ENCODE data around the gene SCYGR2.

SCYGR2 gene

DNA sequence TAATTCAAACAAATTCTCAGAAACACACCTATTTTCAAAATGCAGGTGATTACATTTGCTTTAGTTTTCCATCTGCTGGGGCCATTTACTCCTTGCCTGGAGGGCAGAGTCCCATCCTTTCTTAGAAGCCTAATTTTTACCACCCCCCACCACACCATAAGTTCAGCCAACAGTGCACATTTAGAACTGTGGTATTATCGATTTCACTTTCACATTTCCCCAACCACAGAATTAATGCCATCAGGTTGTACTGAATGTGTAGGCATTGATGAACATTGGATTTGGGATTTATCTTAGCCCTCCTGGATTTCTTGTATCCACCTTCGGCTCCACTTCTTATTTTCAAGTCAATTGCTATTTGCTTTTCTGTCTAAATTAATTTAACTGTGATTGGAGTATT, 11.4 kb downstream of the SCYGR2 start:
- Histone ChIP-seq H3K4me3 (no peak overlapping the region), H3K27ac (no peak overlapping the region)
- no peak for DNase-seq (ENCODE audit: low spot score)
- TF ChIP-seq, protein P1, sequence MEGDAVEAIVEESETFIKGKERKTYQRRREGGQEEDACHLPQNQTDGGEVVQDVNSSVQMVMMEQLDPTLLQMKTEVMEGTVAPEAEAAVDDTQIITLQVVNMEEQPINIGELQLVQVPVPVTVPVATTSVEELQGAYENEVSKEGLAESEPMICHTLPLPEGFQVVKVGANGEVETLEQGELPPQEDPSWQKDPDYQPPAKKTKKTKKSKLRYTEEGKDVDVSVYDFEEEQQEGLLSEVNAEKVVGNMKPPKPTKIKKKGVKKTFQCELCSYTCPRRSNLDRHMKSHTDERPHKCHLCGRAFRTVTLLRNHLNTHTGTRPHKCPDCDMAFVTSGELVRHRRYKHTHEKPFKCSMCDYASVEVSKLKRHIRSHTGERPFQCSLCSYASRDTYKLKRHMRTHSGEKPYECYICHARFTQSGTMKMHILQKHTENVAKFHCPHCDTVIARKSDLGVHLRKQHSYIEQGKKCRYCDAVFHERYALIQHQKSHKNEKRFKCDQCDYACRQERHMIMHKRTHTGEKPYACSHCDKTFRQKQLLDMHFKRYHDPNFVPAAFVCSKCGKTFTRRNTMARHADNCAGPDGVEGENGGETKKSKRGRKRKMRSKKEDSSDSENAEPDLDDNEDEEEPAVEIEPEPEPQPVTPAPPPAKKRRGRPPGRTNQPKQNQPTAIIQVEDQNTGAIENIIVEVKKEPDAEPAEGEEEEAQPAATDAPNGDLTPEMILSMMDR (IDR thresholded peaks at IDR 0.05) = no peak

DNA sequence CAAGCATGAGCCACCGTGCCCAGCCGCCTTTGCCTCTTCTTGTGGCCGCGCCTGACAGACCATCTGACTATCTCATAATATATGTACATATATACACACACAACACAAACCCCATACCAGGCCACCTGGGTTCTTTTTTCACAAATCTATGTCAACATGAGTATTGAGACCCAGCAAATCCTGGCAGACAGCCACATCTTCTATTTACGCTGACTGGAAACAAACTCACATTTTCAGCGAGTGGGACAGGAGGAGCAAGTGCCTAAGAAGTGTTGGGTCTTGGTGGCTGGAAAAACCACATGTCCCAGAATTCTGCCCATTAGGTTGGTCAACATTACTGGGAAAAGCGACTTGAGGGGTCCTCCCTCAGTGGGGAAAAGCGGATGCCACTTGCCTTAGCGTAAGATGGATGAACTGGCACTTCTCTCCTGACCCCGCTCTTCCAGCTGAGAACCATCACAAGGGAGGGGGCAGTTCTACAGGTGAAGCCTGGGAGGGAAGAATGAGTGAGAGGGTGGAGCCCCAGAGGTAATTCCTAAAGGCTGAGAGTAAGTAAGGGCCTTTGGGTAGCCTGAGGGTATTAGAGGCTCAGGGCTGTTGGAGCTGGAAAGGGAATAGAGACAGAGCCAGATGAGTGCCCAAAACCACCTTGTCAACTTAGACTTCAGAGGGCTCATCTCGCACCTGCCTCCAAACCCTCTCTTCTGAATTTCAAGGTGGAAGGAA, 14.0 kb downstream of the SCYGR2 start:
- Histone ChIP-seq H3K27ac (no peak overlapping the region), H3K4me3 (no peak overlapping the region)
- TF ChIP-seq, protein P1 (IDR thresholded peaks at IDR 0.05) = no peak
- DNase-seq (ENCODE audit: low spot score) = no peak

DNA sequence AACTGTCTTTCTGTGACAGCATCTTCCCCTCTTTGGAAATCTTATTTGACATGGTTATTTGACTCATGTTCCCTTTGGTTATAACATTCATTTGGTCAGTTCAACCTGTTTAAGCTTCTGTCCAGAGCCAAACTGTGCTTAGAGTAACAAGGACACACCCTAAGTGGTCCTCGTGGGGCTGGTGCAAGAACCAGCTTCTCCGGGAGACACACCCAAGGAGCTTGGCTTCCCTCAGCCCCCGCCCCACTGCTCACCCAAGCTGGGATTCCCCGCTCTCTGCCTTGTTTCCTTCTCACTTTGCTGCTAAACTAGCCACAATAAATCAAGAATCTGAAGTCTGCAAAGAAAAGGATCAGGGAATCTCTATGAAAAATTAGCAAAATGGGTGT, 14.6 kb downstream of the SCYGR2 start:
- H3K4me3 ChIP-seq = no peak overlapping the region
- H3K27ac ChIP-seq = no peak overlapping the region
- no peak for DNase-seq (ENCODE audit: low spot score)
- TF ChIP-seq, protein P1 (IDR thresholded peaks at IDR 0.05) = no peak

DNA sequence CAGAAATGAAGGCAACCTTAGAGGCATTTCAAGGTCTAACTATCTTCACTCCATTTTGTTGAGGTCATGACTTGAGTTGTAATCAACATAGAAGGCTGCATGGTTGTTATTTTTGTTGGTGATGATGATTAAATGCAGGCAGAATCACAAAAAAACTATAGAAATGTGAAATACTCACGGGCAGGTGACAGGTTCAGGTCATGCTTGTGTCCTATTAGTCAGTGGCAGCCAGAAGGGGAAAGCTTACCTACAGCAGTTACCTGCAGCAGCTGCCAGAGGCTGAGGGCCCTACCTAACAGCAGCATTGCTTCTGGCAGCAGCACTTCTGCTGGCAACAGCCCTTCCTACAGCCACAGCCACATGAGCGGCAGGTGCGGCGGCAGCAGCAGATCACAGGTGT, 15.6 kb downstream of the SCYGR2 start:
- no peak for DNase-seq (ENCODE audit: low spot score)
- H3K4me3 ChIP-seq = no peak overlapping the region
- TF ChIP-seq, protein P1 (IDR thresholded peaks at IDR 0.05) = no peak
- H3K27ac ChIP-seq = no peak overlapping the region

DNA sequence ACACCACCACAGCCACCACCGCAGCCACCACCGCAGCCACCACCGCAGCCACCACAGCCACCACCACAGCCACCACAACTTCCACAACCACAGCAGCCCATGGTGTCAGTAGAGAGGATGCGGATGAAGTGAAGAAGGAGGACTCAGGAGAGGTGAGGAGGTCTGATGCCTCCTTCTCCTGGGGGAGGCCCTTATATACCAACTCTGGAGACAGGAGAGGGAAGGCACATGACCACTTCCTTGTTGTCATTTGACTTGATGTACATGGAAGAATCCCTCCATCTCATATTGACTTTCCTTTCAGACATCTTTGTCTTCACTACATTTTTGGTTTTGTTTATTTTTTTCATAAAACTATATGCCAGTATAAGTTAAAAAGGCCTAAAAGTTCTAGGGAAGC, 16.0 kb downstream of the SCYGR2 start, which contains the start of gene SCYGR3:
Gene SCYGR3 (minus strand): TSS at position 101 of the 400 bp plus-strand sequence. CDS start 0 bp downstream, at position 101.
- DNase-seq (ENCODE audit: low spot score) = no peak
- TF ChIP-seq, protein P1 (IDR thresholded peaks at IDR 0.05) = no peak
- no peak within 1 kb of the TSS for H3K4me3 ChIP-seq

DNA sequence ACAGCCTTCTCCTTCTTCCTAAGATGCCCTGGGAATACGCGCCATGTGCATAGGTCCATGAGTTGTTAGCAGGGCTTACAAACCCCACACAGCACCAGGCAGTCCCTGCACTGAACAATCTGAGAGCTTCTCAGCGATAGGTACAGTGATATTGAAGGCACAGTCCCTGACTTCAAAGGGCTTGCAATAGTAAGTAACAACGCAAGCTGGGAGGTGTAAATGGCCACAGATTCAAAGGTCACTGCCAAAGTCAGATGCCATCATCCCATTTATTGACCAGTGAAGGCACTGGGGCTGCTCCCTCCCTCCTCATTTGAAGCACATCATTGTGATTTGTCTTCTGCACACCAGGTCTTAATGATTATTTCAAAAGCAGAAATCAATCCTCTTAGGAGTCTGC, 16.5 kb downstream of the SCYGR2 start:
- no peak overlapping the region for H3K27ac ChIP-seq
- no peak overlapping the region for H3K4me3 ChIP-seq
- TF ChIP-seq, protein P1 (IDR thresholded peaks at IDR 0.05) = no peak
- no peak for DNase-seq (ENCODE audit: low spot score)

More for the DNA sequence above, 16.0 kb downstream of the SCYGR2 start, which contains the start of gene SCYGR3:
- H3K27ac ChIP-seq = no peak within 1 kb of the TSS

DNA sequence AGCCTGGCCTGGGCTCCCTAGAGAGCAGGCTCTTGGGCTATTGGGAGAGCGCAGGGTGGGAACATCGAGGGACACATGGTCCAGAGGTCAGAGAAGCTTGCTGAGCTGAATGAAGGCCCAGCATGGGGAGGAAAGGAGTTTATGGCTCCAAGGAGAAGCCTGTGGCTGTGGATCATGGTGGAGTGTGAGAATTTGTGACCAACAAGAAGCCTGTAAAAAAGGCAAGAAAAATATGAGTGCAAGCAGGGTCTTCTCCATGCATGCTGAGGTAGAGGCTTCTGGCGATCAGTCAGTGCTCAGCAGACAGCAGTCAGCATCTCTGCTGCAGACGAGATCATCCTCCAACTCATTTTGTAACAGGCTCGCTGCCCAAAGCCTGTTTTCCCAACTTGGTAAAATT, 17.2 kb downstream of the SCYGR2 start:
- Histone ChIP-seq H3K27ac (no peak overlapping the region), H3K4me3 (no peak overlapping the region)
- TF ChIP-seq, protein P1 (IDR thresholded peaks at IDR 0.05) = no peak
- DNase-seq (ENCODE audit: low spot score) = no peak
